Measurements from ENCODE around the gene SERF2.
A peak's percentile ranks its signal among the peaks of the same experiment; 100 is the strongest.
"Not testable (repeated sequence)": the region's sequence is repeated elsewhere in the genome, so short reads cannot be mapped to it uniquely, and the experiment has no call there.

Gene SERF2

GRCh38 chr15:43794269-43795037 is 2.3 kb downstream of the SERF2 start:
- DNase-seq = no peak

- DNase-seq = no peak
Measured at GRCh38 chr15:43795197-43795596, 3.1 kb downstream of the SERF2 start.

- no peak for DNase-seq
Measured at GRCh38 chr15:43795997-43796396, 3.9 kb downstream of the SERF2 start.

- no peak for DNase-seq
Measured at GRCh38 chr15:43796566-43796965, 4.4 kb downstream of the SERF2 start.

- no peak for DNase-seq
Measured at GRCh38 chr15:43799209-43799944, 7.3 kb downstream of the SERF2 start.

GRCh38 chr15:43799945-43800285 is 7.8 kb downstream of the SERF2 start, which contains the start of gene SERINC4:
TSS of gene SERINC4 (minus strand) at chr15:43800220. CDS start at chr15:43799986, 234 bp downstream.
- DNase-seq = no peak

GRCh38 chr15:43800286-43801141 is 8.4 kb downstream of the SERF2 start, which contains the start of gene HYPK:
TSS of gene HYPK (plus strand) at chr15:43800599. CDS start at chr15:43800623, 24 bp downstream.
- peak; percentile 94 for DNase-seq

GRCh38 chr15:43802676-43803075 is 10.6 kb downstream of the SERF2 start:
- not testable (repeated sequence) for DNase-seq

- no peak for DNase-seq
Measured at GRCh38 chr15:43808435-43808950, 16.4 kb downstream of the SERF2 start.

- DNase-seq = no peak
Measured at GRCh38 chr15:43808960-43809678, 17.0 kb downstream of the SERF2 start.

GRCh38 chr15:43815064-43815463 is 22.9 kb downstream of the SERF2 start:
- not testable (repeated sequence) for DNase-seq

- DNase-seq = no peak
Measured at GRCh38 chr15:43821505-43821904, 29.4 kb downstream of the SERF2 start.

GRCh38 chr15:43824302-43825246 is 32.5 kb downstream of the SERF2 start, which contains the start of gene MFAP1:
TSS of gene MFAP1 (minus strand) at chr15:43824690. CDS start at chr15:43824569, 121 bp downstream.
- DNase-seq = peak; percentile 96

GRCh38 chr15:43825305-43825704 is 33.2 kb downstream of the SERF2 start:
- not testable (repeated sequence) for DNase-seq

- no peak for DNase-seq
Measured at GRCh38 chr15:43826029-43826507, 33.9 kb downstream of the SERF2 start.

- DNase-seq = peak; percentile 92
Measured at GRCh38 chr15:43826508-43827341, 34.6 kb downstream of the SERF2 start, which contains the start of gene WDR76. TSS of gene WDR76 (plus strand) at chr15:43827002. CDS start at chr15:43827033, 31 bp downstream.

- DNase-seq = peak; percentile 68
Measured at GRCh38 chr15:43828061-43828657, 36.0 kb downstream of the SERF2 start.

GRCh38 chr15:43829951-43830540 is 37.9 kb downstream of the SERF2 start:
- DNase-seq = not testable (repeated sequence)
